OCI-LY1 (cell line): ENCODE data around the gene ADNP.

Experiments
- EZH2 ChIP-seq: fragments of 200-600 bp; sonication (generic), shearing (Covaris generic); IDR thresholded peaks from 2 replicates; pipeline ENCODE4 v1.8.0; 2017; ENCODE audit warnings: borderline replicate concordance, mixed run types, mild to moderate bottlenecking, antibody characterized with exemption, low read length, moderate library complexity, mixed read lengths
- TF ChIP-seq, protein P1 (sequence below): fragments of 200-600 bp; sonication (generic), shearing (Covaris generic); IDR thresholded peaks from 2 replicates; pipeline ENCODE4 v1.5.1; 2017; ENCODE audit warnings: mild to moderate bottlenecking, antibody characterized with exemption, low read length, moderate library complexity, mixed read lengths

DNA sequence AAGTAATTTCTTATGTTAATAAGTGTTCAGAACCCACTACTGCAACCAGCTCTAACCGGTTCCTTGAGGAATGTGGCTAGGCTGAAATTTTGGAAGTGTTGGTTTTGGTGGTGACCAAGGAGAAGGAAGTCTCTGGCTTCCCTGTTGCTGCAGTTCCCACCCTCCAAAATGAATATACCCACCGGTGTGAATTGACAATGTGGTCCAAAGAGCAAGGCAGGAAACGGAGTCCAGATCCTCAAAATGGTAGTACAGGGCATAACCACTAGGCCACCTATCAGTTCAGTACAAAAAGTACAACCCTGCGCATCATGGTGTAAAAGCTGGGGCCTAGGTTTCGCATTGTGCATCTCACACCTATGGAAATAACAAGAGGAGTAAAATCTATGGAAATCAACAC lies 2.8 kb downstream of the ADNP start:
- TF ChIP-seq, protein P1, sequence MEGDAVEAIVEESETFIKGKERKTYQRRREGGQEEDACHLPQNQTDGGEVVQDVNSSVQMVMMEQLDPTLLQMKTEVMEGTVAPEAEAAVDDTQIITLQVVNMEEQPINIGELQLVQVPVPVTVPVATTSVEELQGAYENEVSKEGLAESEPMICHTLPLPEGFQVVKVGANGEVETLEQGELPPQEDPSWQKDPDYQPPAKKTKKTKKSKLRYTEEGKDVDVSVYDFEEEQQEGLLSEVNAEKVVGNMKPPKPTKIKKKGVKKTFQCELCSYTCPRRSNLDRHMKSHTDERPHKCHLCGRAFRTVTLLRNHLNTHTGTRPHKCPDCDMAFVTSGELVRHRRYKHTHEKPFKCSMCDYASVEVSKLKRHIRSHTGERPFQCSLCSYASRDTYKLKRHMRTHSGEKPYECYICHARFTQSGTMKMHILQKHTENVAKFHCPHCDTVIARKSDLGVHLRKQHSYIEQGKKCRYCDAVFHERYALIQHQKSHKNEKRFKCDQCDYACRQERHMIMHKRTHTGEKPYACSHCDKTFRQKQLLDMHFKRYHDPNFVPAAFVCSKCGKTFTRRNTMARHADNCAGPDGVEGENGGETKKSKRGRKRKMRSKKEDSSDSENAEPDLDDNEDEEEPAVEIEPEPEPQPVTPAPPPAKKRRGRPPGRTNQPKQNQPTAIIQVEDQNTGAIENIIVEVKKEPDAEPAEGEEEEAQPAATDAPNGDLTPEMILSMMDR = no peak
- TF ChIP-seq EZH2 = no peak
